Measurements from ENCODE around the gene RASGRP3.
"Not testable (repeated sequence)": the region's sequence is repeated elsewhere in the genome, so short reads cannot be mapped to it uniquely, and the experiment has no call there.

Gene RASGRP3

GRCh38 chr2:33458248-33458819 lies 18.1 kb upstream of the RASGRP3 start:
- FAIRE-seq: no peak

GRCh38 chr2:33459745-33460144 lies 16.7 kb upstream of the RASGRP3 start:
- no peak for FAIRE-seq

- FAIRE-seq: not testable (repeated sequence)
These were observed 13.9 kb upstream of the RASGRP3 start for GRCh38 chr2:33462512-33462911.

GRCh38 chr2:33467413-33467812 lies 9.0 kb upstream of the RASGRP3 start:
- no peak for FAIRE-seq

- FAIRE-seq: no peak
These were observed 7.2 kb upstream of the RASGRP3 start for GRCh38 chr2:33469238-33469637.

- no peak for FAIRE-seq
These were observed 972 bp upstream of the RASGRP3 start for GRCh38 chr2:33475224-33476130.

GRCh38 chr2:33476793-33477190 lies 343 bp downstream of the RASGRP3 start:
- no peak for FAIRE-seq

GRCh38 chr2:33477473-33478468 lies 1.3 kb downstream of the RASGRP3 start:
- FAIRE-seq: no peak

GRCh38 chr2:33478968-33479731 lies 2.7 kb downstream of the RASGRP3 start:
- FAIRE-seq: no peak

GRCh38 chr2:33482518-33482917 lies 6.1 kb downstream of the RASGRP3 start:
- no peak for FAIRE-seq

GRCh38 chr2:33484042-33484621 lies 7.7 kb downstream of the RASGRP3 start:
- no peak for FAIRE-seq

- no peak for FAIRE-seq
These were observed 8.6 kb downstream of the RASGRP3 start for GRCh38 chr2:33485051-33485450.

GRCh38 chr2:33486544-33486943 lies 10.1 kb downstream of the RASGRP3 start:
- FAIRE-seq: no peak

GRCh38 chr2:33488178-33488690 lies 11.8 kb downstream of the RASGRP3 start:
- no peak for FAIRE-seq

GRCh38 chr2:33488715-33489540 lies 12.5 kb downstream of the RASGRP3 start:
- FAIRE-seq: no peak

- no peak for FAIRE-seq
These were observed 13.5 kb downstream of the RASGRP3 start for GRCh38 chr2:33489835-33490431.

- no peak for FAIRE-seq
These were observed 15.1 kb downstream of the RASGRP3 start for GRCh38 chr2:33491441-33492084.

- no peak for FAIRE-seq
These were observed 16.1 kb downstream of the RASGRP3 start for GRCh38 chr2:33492399-33493134.

GRCh38 chr2:33494155-33494779 lies 17.8 kb downstream of the RASGRP3 start:
- no peak for FAIRE-seq

All from TTC549 (cell line).